ENCODE data around the gene ONECUT1.

Gene ONECUT1

GRCh38 chr15:52728899-52729298 lies 61.2 kb downstream of the ONECUT1 start:
- TF ChIP-seq, protein P1, sequence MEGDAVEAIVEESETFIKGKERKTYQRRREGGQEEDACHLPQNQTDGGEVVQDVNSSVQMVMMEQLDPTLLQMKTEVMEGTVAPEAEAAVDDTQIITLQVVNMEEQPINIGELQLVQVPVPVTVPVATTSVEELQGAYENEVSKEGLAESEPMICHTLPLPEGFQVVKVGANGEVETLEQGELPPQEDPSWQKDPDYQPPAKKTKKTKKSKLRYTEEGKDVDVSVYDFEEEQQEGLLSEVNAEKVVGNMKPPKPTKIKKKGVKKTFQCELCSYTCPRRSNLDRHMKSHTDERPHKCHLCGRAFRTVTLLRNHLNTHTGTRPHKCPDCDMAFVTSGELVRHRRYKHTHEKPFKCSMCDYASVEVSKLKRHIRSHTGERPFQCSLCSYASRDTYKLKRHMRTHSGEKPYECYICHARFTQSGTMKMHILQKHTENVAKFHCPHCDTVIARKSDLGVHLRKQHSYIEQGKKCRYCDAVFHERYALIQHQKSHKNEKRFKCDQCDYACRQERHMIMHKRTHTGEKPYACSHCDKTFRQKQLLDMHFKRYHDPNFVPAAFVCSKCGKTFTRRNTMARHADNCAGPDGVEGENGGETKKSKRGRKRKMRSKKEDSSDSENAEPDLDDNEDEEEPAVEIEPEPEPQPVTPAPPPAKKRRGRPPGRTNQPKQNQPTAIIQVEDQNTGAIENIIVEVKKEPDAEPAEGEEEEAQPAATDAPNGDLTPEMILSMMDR (IDR thresholded peaks at IDR 0.05; ENCODE audit: low read depth, low read length), result no peak
- TF ChIP-seq, protein P2, sequence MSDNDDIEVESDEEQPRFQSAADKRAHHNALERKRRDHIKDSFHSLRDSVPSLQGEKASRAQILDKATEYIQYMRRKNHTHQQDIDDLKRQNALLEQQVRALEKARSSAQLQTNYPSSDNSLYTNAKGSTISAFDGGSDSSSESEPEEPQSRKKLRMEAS (IDR thresholded peaks at IDR 0.05; ENCODE audit: low read depth, low read length), result no peak
- no peak for TF ChIP-seq MYC (IDR thresholded peaks at IDR 0.05; ENCODE audit: low read depth, low read length)
- no peak for TF ChIP-seq POLR2A (IDR thresholded peaks at IDR 0.05; ENCODE audit: extremely low read depth, insufficient read length)
- no peak overlapping the region for H3K4me3 ChIP-seq (ENCODE audit: low read depth, low read length)
- DNase-seq (ENCODE audit: low read depth), result no peak

GRCh38 chr15:52727815-52728214 lies 62.3 kb downstream of the ONECUT1 start:
- no peak for DNase-seq (ENCODE audit: low read depth)
- H3K4me3 ChIP-seq (ENCODE audit: low read depth, low read length), result no peak overlapping the region
- TF ChIP-seq MYC (IDR thresholded peaks at IDR 0.05; ENCODE audit: low read depth, low read length) (no peak), POLR2A (IDR thresholded peaks at IDR 0.05; ENCODE audit: extremely low read depth, insufficient read length) (no peak)
- TF ChIP-seq, protein P2 (IDR thresholded peaks at IDR 0.05; ENCODE audit: low read depth, low read length), result no peak
- TF ChIP-seq, protein P1 (IDR thresholded peaks at IDR 0.05; ENCODE audit: low read depth, low read length), result no peak

- no peak overlapping the region for H3K4me3 ChIP-seq (ENCODE audit: low read depth, low read length)
- DNase-seq (ENCODE audit: low read depth), result no peak
- TF ChIP-seq, protein P2 (IDR thresholded peaks at IDR 0.05; ENCODE audit: low read depth, low read length), result no peak
- no peak for TF ChIP-seq POLR2A (IDR thresholded peaks at IDR 0.05; ENCODE audit: extremely low read depth, insufficient read length)
- TF ChIP-seq MYC (IDR thresholded peaks at IDR 0.05; ENCODE audit: low read depth, low read length), result no peak
- TF ChIP-seq, protein P1 (IDR thresholded peaks at IDR 0.05; ENCODE audit: low read depth, low read length), result no peak
Measured at GRCh38 chr15:52726195-52726594, 63.9 kb downstream of the ONECUT1 start.

- no peak for DNase-seq (ENCODE audit: low read depth)
- TF ChIP-seq, protein P2 (IDR thresholded peaks at IDR 0.05; ENCODE audit: low read depth, low read length), result no peak
- TF ChIP-seq, protein P1 (IDR thresholded peaks at IDR 0.05; ENCODE audit: low read depth, low read length), result no peak
- no peak for TF ChIP-seq MYC (IDR thresholded peaks at IDR 0.05; ENCODE audit: low read depth, low read length)
- TF ChIP-seq POLR2A (IDR thresholded peaks at IDR 0.05; ENCODE audit: extremely low read depth, insufficient read length), result no peak
Measured at GRCh38 chr15:52718551-52718950, 71.6 kb downstream of the ONECUT1 start.

DNA sequence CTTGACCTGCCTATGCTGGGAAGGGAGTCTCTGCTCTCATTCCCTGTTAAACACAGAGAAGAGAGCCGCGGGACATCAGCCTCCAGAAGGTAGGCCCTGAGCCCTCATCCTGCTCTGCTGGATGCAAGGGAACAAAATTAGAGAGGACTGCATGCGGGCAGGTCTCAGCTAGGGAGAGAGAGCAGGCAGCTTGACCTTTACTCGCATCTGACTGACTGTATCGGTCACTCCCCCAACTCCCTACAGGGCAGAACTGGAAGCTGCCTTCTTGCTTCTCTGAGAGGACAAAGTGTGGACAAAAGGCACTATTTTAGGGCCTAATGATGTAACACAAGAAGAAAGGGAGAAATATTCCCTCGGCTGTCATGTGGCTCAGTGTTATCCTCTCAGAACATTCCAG lies 72.2 kb downstream of the ONECUT1 start:
- TF ChIP-seq POLR2A (IDR thresholded peaks at IDR 0.05; ENCODE audit: extremely low read depth, insufficient read length) (no peak), MYC (IDR thresholded peaks at IDR 0.05; ENCODE audit: low read depth, low read length) (no peak)
- TF ChIP-seq, protein P2 (IDR thresholded peaks at IDR 0.05; ENCODE audit: low read depth, low read length), result no peak
- TF ChIP-seq, protein P1 (IDR thresholded peaks at IDR 0.05; ENCODE audit: low read depth, low read length), result no peak
- H3K4me3 ChIP-seq (ENCODE audit: low read depth, low read length), result no peak overlapping the region
- DNase-seq (ENCODE audit: low read depth), result no peak

More at GRCh38 chr15:52718551-52718950, 71.6 kb downstream of the ONECUT1 start:
- no peak overlapping the region for H3K4me3 ChIP-seq (ENCODE audit: low read depth, low read length)
